Trophoblast cell (in vitro differentiated cells and primary cell): Measurements from ENCODE around the gene SUSD4. TPM values are rescaled to one million over a fixed set of nuclear protein-coding genes. Genes with fewer than 3 reads are reported as not detected.

Experiments
- DNase-seq, 2 donors: peaks; one replicate each; pipeline ENCODE4 v3.0.0-alpha.2; 2016
- H2AFZ ChIP-seq: 2 replicates; pipeline ENCODE4 v1.6.1; 2013; ENCODE audit warnings: low read length, moderate library complexity, mild to moderate bottlenecking; ENCODE audit not compliant: insufficient read depth, poor library complexity
- H2AK5ac ChIP-seq: 2 replicates; pipeline ENCODE4 v1.6.1; 2013; ENCODE audit warnings: mild to moderate bottlenecking, low read length
- H2BK120ac ChIP-seq: 2 replicates; pipeline ENCODE4 v1.6.1; 2013; ENCODE audit warnings: low read length, mild to moderate bottlenecking, moderate library complexity; ENCODE audit not compliant: insufficient read depth, poor library complexity
- H2BK12ac ChIP-seq: 2 replicates; pipeline ENCODE4 v1.6.1; 2013; ENCODE audit warnings: mild to moderate bottlenecking, low read length, moderate library complexity
- H2BK5ac ChIP-seq: 2 replicates; pipeline ENCODE4 v1.6.1; 2013; ENCODE audit warnings: low read length, low read depth, moderate library complexity, mild to moderate bottlenecking; ENCODE audit not compliant: poor library complexity
- H3K14ac ChIP-seq: 2 replicates; pipeline ENCODE4 v1.6.1; 2013; ENCODE audit warnings: mild to moderate bottlenecking, low read length
- H3K18ac ChIP-seq: 2 replicates; pipeline ENCODE4 v1.6.1; 2013; ENCODE audit warnings: mild to moderate bottlenecking, low read length
- H3K23ac ChIP-seq: 2 replicates; pipeline ENCODE4 v1.6.1; 2013; ENCODE audit warnings: low read length
- H3K27ac ChIP-seq: 2 replicates; pipeline ENCODE4 v1.5.1; 2013; ENCODE audit warnings: low read depth, mild to moderate bottlenecking, inconsistent platforms, low read length, moderate library complexity
- H3K27me3 ChIP-seq: 2 replicates; pipeline ENCODE4 v1.6.1; 2013; ENCODE audit warnings: inconsistent platforms, mild to moderate bottlenecking, low read length, moderate library complexity; ENCODE audit not compliant: insufficient read depth
- H3K36me3 ChIP-seq, 2 experiments: 1 replicate in 1 of 2; 2 replicates in 1 of 2; pipeline ENCODE4 v1.6.1; 2013; ENCODE audit warnings: low read length in 2 of 2, mild to moderate bottlenecking in 2 of 2, moderate library complexity in 1 of 2; ENCODE audit not compliant: insufficient read depth in 2 of 2, control insufficient read depth in 1 of 2
- H3K4ac ChIP-seq: 2 replicates; pipeline ENCODE4 v1.6.1; 2013; ENCODE audit warnings: low read depth, mild to moderate bottlenecking, low read length, moderate library complexity
- H3K4me1 ChIP-seq, 2 experiments: 1 replicate in 1 of 2; 2 replicates in 1 of 2; pipeline ENCODE4 v1.6.1; 2013; ENCODE audit warnings: low read length in 2 of 2, mild to moderate bottlenecking in 2 of 2, moderate library complexity in 1 of 2; ENCODE audit not compliant: insufficient read depth in 2 of 2, control insufficient read depth in 1 of 2
- H3K4me2 ChIP-seq: 2 replicates; pipeline ENCODE4 v1.6.1; 2013; ENCODE audit warnings: inconsistent platforms, mild to moderate bottlenecking, low read length, moderate library complexity
- H3K4me3 ChIP-seq: 2 replicates; pipeline ENCODE4 v1.5.1; 2013; ENCODE audit warnings: mild to moderate bottlenecking, low read depth, low read length, inconsistent platforms
- H3K79me1 ChIP-seq: one replicate; pipeline ENCODE4 v1.6.1; 2013; ENCODE audit warnings: low read length
- H3K79me2 ChIP-seq: 2 replicates; pipeline ENCODE4 v1.6.1; 2013; ENCODE audit warnings: low read length, mild to moderate bottlenecking; ENCODE audit not compliant: control insufficient read depth, insufficient read depth, poor library complexity
- H3K9ac ChIP-seq: 2 replicates; pipeline ENCODE4 v1.6.1; 2013; ENCODE audit warnings: mild to moderate bottlenecking, low read length
- H3K9me3 ChIP-seq: 2 replicates; pipeline ENCODE4 v1.6.1; 2013; ENCODE audit warnings: low read depth, mild to moderate bottlenecking, control low read depth, inconsistent platforms, low read length; ENCODE audit not compliant: insufficient read depth
- H4K12ac ChIP-seq: 2 replicates; pipeline ENCODE4 v1.6.1; 2013; ENCODE audit warnings: low read depth, mild to moderate bottlenecking, low read length, moderate library complexity
- H4K8ac ChIP-seq: 2 replicates; pipeline ENCODE4 v1.6.1; 2013; ENCODE audit warnings: low read depth, mild to moderate bottlenecking, low read length, moderate library complexity
- H4K91ac ChIP-seq: one replicate; pipeline ENCODE4 v1.6.1; 2013; ENCODE audit warnings: low read depth, mild to moderate bottlenecking, low read length, moderate library complexity
- WGBS: extraction: QIAGEN DNeasy Blood & Tissue Kit; methylation state at CpG from one replicate; pipeline ENCODE4 v1.1.7; 2013; ENCODE audit warnings: missing lambda C conversion rate; ENCODE audit not compliant: insufficient read length, insufficient coverage; ENCODE audit errors: extremely low coverage; 5-methylcytosine and 5-hydroxymethylcytosine counted together
- polyA plus RNA-seq: library from polyadenylated mRNA; stranded (reverse); fragments of 200-250 nt; gene quantifications from 2 replicates; pipeline ENCODE4 v1.2.3, GENCODE V29; 2013

SUSD4 gene, protein sequence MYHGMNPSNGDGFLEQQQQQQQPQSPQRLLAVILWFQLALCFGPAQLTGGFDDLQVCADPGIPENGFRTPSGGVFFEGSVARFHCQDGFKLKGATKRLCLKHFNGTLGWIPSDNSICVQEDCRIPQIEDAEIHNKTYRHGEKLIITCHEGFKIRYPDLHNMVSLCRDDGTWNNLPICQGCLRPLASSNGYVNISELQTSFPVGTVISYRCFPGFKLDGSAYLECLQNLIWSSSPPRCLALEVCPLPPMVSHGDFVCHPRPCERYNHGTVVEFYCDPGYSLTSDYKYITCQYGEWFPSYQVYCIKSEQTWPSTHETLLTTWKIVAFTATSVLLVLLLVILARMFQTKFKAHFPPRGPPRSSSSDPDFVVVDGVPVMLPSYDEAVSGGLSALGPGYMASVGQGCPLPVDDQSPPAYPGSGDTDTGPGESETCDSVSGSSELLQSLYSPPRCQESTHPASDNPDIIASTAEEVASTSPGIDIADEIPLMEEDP
- polyA plus RNA-seq = 0.26 and 0.50 TPM in 2 replicates

DNA sequence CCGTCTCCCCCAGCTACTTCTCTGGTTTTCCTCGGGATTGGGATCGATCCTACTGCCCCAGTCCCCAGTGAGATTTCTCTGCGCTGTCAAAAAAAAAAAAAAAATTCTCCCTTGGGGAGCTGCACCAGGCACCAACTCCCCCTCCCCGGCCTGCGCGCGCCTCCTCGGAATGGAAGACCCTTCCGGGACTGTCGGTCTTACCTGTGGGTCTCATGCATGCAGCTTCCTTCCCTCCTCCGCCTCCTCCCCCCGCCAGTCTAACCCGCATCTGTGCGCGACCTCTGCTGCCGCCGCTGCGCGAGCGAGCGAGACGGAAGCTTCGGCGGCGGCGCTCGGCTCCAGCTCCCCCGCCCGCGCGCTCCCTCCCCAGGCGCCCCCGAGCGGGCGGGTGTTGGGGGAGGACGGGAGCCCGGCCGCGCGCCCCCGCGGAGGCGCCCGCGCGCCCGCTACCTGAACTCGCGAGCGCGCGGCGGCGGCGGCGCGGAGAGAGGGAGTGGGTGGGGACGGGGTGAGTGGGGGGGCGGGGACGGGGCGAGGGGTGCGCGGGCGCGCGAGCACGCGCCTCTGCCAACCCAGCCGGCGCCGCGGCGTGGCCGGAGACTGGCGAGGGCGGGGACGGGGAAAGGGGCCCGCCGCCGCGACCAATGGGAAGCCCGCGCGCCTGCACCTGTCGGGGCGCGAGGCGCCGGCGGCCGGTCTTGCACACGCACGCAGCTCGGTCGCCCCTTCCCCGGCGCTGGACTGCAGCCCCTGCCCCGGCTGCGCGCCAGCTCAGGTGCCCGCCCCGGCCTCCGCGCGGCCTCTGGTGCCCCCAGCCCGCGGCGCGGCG, at the start of gene SUSD4:
TSS of gene SUSD4 (minus strand) at position 321 of the 829 bp plus-strand sequence. CDS start 751 bp downstream, outside the sequence.
- Histone ChIP-seq H4K91ac (no peak within 1 kb of the TSS), H3K4me1 (peaks cover 9% of the 10 kb centered on the region in 2 experiments), H3K4ac (no peak within 1 kb of the TSS), H2BK12ac (no peak within 1 kb of the TSS), H3K23ac (no peak within 1 kb of the TSS), H3K4me2 (peak within 1 kb of the TSS; percentile 99), H3K27ac (no peak within 1 kb of the TSS), H3K14ac (no peak within 1 kb of the TSS), H3K36me3 (no peaks in the 10 kb centered on the region), H4K12ac (no peak within 1 kb of the TSS), H3K27me3 (peaks cover 23% of the 10 kb centered on the region), H3K79me2 (no peaks in the 10 kb centered on the region), H2BK5ac (no peak within 1 kb of the TSS), H3K18ac (no peak within 1 kb of the TSS), H3K4me3 (peak within 1 kb of the TSS; percentile 74), H2AK5ac (no peak within 1 kb of the TSS), H4K8ac (no peak within 1 kb of the TSS), H2AFZ (no peak within 1 kb of the TSS), H3K9ac (no peak within 1 kb of the TSS), H3K79me1 (no peaks in the 10 kb centered on the region), H2BK120ac (no peak within 1 kb of the TSS), H3K9me3 (no peaks in the 10 kb centered on the region)
- WGBS = no CpG with 5 or more reads among the region's 111 CpGs
- peak in 1 of 2 donors; percentile 48 for DNase-seq

GRCh38 chr1:223413216-223413615, 49.2 kb upstream of the SUSD4 start:
- H4K8ac ChIP-seq = no peak overlapping the region
- H3K9me3 ChIP-seq = no peaks in the 10 kb centered on the region
- no peak overlapping the region for H2AK5ac ChIP-seq
- no peaks in the 10 kb centered on the region for H3K79me1 ChIP-seq
- no peak overlapping the region for H2BK120ac ChIP-seq
- no peak overlapping the region for H3K14ac ChIP-seq
- no peak overlapping the region for H4K91ac ChIP-seq
- no peak overlapping the region for H3K9ac ChIP-seq
- no peak for DNase-seq
- H3K27me3 ChIP-seq = no peaks in the 10 kb centered on the region
- H3K4me1 ChIP-seq = no peaks in the 10 kb centered on the region
- H2BK12ac ChIP-seq = no peak overlapping the region
- no peak overlapping the region for H2BK5ac ChIP-seq
- H3K23ac ChIP-seq = no peak overlapping the region
- H3K79me2 ChIP-seq = no peaks in the 10 kb centered on the region
- no peaks in the 10 kb centered on the region for H3K36me3 ChIP-seq
- no peak overlapping the region for H3K27ac ChIP-seq
- H2AFZ ChIP-seq = no peak overlapping the region
- no peak overlapping the region for H3K4me2 ChIP-seq
- WGBS = no CpG with 5 or more reads among the region's 2 CpGs
- H3K4ac ChIP-seq = no peak overlapping the region
- no peak overlapping the region for H3K18ac ChIP-seq
- no peak overlapping the region for H4K12ac ChIP-seq
- no peak overlapping the region for H3K4me3 ChIP-seq

- Histone ChIP-seq H2BK120ac (no peak overlapping the region), H2BK5ac (no peak overlapping the region), H2BK12ac (no peak overlapping the region), H2AFZ (no peak overlapping the region), H3K4me3 (no peak overlapping the region), H3K27ac (no peak overlapping the region), H3K9ac (no peak overlapping the region), H3K79me1 (no peaks in the 10 kb centered on the region), H3K79me2 (no peaks in the 10 kb centered on the region), H4K91ac (no peak overlapping the region), H3K27me3 (no peaks in the 10 kb centered on the region), H3K4me1 (no peaks in the 10 kb centered on the region), H4K12ac (no peak overlapping the region), H3K9me3 (no peaks in the 10 kb centered on the region), H3K23ac (no peak overlapping the region), H3K14ac (no peak overlapping the region), H3K4ac (no peak overlapping the region), H2AK5ac (no peak overlapping the region), H4K8ac (no peak overlapping the region), H3K36me3 (no peaks in the 10 kb centered on the region), H3K18ac (no peak overlapping the region), H3K4me2 (no peak overlapping the region)
- DNase-seq = no peak
Measured at GRCh38 chr1:223411710-223412109, 47.7 kb upstream of the SUSD4 start.

GRCh38 chr1:223411309-223411708, 47.3 kb upstream of the SUSD4 start:
- Histone ChIP-seq H2AK5ac (no peak overlapping the region), H3K79me2 (no peaks in the 10 kb centered on the region), H3K36me3 (no peaks in the 10 kb centered on the region), H3K18ac (no peak overlapping the region), H3K4me1 (no peaks in the 10 kb centered on the region), H2AFZ (no peak overlapping the region), H2BK120ac (no peak overlapping the region), H3K27ac (no peak overlapping the region), H3K14ac (no peak overlapping the region), H4K91ac (no peak overlapping the region), H2BK12ac (no peak overlapping the region), H4K8ac (no peak overlapping the region), H3K79me1 (no peaks in the 10 kb centered on the region), H3K4ac (no peak overlapping the region), H3K23ac (no peak overlapping the region), H3K9ac (no peak overlapping the region), H2BK5ac (no peak overlapping the region), H4K12ac (no peak overlapping the region), H3K9me3 (no peaks in the 10 kb centered on the region), H3K4me2 (no peak overlapping the region), H3K27me3 (no peaks in the 10 kb centered on the region), H3K4me3 (no peak overlapping the region)
- no peak for DNase-seq
- no CpG with 5 or more reads among the region's 2 CpGs for WGBS
